GM10248 (cell line): ENCODE data around the gene COMMD10.

Source experiments
- CTCF ChIA-PET: fragments of 300-600 bp; sonication (Branson Sonifier 250); formaldehyde crosslinking; extraction: SDS; loops from one replicate; lab custom pipeline; 2021; ENCODE audit warnings: antibody characterized with exemption; lab: Yijun Ruan, JAX
- POLR2A ChIA-PET: fragments of 350-650 bp; sonication (Branson Sonifier 250); formaldehyde crosslinking; extraction: SDS; loops from one replicate; lab custom pipeline; 2020; ENCODE audit warnings: antibody characterized with exemption; lab: Yijun Ruan, JAX
- DNase-seq: peaks from one replicate; pipeline ENCODE4 v3.0.0; 2012; ENCODE audit errors: extremely low spot score
- TF ChIP-seq, protein P1 (sequence below): IDR thresholded peaks from 2 replicates; pipeline ENCODE4 v1.5.1; 2012; ENCODE audit warnings: mild to moderate bottlenecking, low read depth; ENCODE audit errors: extremely low read depth, missing control alignments, control extremely low read depth

COMMD10 gene

DNA sequence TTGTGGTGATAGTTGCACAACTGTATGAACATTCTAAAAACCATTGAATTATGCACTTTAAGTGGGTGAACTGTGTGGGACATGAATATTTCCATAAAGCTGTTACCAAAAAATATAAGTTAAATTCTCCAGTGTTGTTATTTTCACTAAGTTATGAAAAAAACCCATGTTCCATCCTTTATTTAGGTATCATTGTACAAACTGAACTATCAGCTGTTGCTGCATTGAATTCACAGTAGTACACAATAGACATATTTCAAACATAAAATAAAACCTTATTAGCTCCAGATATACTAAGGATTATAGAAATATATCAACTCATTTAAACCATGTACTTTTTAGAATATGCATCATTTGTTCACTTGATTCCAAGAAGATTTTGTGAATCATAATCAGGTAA lies 192.1 kb downstream of the COMMD10 start:
- no peak for DNase-seq
- ChIA-PET CTCF (no interaction called here), POLR2A (no interaction called here)
- TF ChIP-seq, protein P1, sequence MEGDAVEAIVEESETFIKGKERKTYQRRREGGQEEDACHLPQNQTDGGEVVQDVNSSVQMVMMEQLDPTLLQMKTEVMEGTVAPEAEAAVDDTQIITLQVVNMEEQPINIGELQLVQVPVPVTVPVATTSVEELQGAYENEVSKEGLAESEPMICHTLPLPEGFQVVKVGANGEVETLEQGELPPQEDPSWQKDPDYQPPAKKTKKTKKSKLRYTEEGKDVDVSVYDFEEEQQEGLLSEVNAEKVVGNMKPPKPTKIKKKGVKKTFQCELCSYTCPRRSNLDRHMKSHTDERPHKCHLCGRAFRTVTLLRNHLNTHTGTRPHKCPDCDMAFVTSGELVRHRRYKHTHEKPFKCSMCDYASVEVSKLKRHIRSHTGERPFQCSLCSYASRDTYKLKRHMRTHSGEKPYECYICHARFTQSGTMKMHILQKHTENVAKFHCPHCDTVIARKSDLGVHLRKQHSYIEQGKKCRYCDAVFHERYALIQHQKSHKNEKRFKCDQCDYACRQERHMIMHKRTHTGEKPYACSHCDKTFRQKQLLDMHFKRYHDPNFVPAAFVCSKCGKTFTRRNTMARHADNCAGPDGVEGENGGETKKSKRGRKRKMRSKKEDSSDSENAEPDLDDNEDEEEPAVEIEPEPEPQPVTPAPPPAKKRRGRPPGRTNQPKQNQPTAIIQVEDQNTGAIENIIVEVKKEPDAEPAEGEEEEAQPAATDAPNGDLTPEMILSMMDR, result no peak

DNA sequence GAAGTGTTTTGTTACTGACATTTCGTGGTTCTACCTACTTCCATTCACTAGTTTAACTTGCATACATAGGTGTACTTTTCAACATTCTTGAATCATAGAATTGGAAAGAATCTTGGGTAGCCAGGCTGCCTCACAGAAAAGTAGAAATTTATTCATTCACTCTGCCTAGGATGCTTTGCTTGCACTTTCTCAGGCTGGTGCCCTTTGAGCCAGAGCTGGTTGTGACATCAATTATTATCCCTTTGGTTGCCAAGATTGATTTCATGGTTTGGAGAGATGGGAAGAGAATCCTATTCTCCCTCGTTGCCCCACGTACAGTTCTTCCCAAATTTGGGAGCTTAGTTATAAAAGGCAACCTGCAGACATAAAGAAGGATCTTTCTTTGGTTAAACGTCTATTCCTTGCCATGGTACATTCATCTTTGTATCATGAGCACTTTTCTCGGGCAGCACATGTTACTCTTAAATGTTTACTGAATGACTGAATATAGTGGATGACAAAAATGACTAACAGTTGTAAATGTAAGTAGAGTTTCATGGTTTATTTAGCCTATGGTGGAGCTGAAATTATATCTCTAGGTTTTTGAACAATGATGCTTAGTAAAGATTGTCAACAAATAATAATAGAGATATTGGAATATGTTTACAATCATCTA lies 195.5 kb downstream of the COMMD10 start:
- CTCF ChIA-PET, result no interaction called here
- TF ChIP-seq, protein P1, result no peak
- POLR2A ChIA-PET, result no interaction called here
- no peak for DNase-seq

DNA sequence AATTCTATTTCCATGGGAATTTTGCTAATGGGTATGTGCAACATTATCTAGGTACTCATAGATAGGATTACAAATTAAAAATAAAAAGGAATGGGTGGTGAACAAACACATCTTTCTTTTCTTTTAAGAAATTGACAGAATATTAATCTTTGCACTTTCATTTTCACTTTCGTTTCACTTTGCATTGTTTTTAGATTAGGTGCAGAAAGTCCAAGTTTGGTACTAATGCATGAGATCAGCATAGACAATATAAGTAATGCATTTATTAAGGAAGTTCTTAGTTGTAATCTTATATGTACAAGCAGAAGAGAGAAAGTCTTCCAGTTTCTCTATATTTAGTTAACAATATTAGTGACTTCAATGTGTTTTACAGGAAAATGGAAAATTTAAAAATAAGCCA lies 196.5 kb downstream of the COMMD10 start:
- ChIA-PET POLR2A (no interaction called here), CTCF (interaction anchor here (1.5 kb wide), 1 partner anchor 43 kb away, joined by 4 read pairs; no protein-coding TSS in a partner anchor)
- no peak for DNase-seq
- TF ChIP-seq, protein P1, result no peak

DNA sequence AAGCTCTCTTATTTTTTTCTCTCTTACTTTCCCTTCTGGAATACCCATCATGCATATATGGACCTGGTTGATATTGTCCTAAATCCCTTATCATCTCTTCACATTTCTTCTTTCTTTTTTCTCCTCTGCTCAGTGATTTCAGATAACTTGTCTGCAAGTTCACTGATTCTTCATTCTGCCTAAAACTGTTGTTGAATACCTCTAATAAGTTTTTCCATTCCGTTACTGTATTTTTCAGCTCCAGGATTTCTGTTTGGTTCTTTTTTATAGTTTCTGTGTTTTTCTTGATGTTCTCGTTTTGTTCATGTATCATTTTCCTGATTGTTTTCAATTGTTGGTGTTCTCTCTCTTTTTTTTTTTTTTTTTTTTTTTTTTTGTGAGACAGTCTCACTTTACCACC lies 203.7 kb downstream of the COMMD10 start:
- ChIA-PET CTCF (interaction anchor here (1.0 to 1.3 kb wide), 3 partner anchors 9 to 50 kb away, joined by 3 to 4 read pairs (median 3); no protein-coding TSS in a partner anchor), POLR2A (no interaction called here)
- no peak for DNase-seq
- TF ChIP-seq, protein P1, result no peak

DNA sequence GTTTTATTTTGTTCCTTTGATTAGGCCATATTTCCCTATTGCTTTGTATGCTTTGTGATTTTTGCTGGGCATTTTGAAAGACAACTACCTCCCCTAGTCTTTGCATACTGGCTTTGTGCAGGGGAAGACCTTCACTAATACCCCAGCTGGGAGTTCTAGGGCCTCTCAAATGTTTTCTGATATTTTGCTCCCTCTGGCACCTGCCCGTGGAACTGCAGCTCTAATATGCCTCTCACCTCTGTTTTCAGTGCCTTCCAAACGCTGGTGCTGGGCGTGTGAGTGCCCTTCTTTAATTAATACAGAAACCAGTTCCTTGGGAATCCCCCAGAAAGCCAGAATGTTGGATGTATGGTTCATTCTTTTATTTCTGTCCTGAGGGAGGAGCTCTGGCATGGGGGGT lies 204.5 kb downstream of the COMMD10 start:
- POLR2A ChIA-PET, result no interaction called here

DNA sequence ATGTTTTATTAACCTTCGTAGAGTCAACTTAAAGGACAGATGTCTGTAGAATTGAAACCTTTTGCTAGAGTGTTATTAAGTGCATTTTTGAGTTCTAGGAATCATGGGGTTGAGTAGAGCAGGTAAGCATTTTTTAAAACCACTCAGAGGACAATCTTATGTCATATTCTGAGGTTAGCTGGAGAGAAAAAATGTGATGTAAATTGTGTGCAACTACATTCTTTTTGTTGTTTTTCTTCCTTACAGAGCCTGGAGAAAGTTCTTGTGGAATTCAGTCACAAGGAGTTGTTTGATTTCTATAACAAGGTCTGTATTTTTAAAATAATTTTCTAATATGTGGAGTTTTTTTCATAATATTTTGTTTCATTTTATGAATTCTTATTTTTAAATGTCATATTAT lies 206.4 kb downstream of the COMMD10 start:
- TF ChIP-seq, protein P1, result no peak
- ChIA-PET CTCF (no interaction called here), POLR2A (no interaction called here)
- no peak for DNase-seq

More for the DNA sequence above, 204.5 kb downstream of the COMMD10 start:
- no peak for DNase-seq
- TF ChIP-seq, protein P1, result no peak
- CTCF ChIA-PET, result interaction anchor here (1.0 to 1.3 kb wide), 4 partner anchors 13 to 51 kb away, joined by 3 read pairs; no protein-coding TSS in a partner anchor
